ENCODE data around the gene CD6.

DNA sequence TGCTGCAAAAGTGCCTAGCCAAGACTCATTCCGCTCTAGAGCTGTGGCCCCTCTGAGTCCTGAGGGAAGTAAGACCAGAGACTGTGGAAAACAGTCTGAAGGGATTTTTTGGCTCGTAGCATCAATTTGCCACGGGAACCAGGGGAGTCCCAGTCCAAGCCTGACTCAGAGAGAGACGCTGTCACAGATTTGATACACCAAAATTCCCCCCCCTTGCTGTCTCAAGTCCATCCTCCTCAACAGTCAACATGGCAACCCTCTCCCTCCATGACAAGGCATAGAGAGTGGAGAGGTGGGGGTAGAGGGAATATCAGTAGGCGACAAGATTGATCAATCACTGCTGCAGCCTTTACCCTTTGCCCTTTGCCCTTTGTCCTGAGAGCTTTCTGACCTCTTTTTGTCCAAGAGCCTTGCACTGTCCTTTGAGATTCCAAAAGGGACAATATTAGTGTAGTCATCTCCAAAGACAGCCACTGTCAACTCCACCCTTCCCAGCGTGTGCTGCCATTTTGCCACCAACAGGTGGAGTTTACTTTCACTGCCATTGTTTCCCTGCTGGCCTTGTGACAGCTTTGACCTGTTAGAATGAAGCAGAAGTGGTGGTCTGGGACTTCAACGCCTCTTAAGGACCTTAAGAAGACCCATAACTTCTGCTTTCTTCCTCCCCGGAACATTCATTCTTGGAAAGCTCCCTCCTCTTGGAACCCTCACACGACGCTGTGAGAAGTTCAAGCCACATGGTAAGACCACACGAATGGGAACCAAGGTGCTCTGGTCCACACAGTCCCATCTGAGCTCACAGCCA is 26.8 kb upstream of the CD6 start:
- TF ChIP-seq, protein P1, sequence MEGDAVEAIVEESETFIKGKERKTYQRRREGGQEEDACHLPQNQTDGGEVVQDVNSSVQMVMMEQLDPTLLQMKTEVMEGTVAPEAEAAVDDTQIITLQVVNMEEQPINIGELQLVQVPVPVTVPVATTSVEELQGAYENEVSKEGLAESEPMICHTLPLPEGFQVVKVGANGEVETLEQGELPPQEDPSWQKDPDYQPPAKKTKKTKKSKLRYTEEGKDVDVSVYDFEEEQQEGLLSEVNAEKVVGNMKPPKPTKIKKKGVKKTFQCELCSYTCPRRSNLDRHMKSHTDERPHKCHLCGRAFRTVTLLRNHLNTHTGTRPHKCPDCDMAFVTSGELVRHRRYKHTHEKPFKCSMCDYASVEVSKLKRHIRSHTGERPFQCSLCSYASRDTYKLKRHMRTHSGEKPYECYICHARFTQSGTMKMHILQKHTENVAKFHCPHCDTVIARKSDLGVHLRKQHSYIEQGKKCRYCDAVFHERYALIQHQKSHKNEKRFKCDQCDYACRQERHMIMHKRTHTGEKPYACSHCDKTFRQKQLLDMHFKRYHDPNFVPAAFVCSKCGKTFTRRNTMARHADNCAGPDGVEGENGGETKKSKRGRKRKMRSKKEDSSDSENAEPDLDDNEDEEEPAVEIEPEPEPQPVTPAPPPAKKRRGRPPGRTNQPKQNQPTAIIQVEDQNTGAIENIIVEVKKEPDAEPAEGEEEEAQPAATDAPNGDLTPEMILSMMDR (IDR thresholded peaks at IDR 0.05): no peak
- no peak for TF ChIP-seq POLR2A (IDR thresholded peaks at IDR 0.05)
